Measurements from ENCODE around the gene RAB11FIP4. TPM values are rescaled to one million over a fixed set of nuclear protein-coding genes. Genes with fewer than 3 reads are reported as not detected.

Gene RAB11FIP4
- total RNA-seq, 4 donors from 2014 or later, result 41.0 to 173 (median 53.7) TPM

GRCh38 chr17:31572341-31572740 lies 180.9 kb downstream of the RAB11FIP4 start:
- intact Hi-C loops (cut with DNase I; ENCODE audit: low total_unique reads), result no loop called here
- no peak for DNase-seq
- Histone ChIP-seq H3K27me3 (no peaks in the 10 kb centered on the region), H3K9me3 (no peaks in the 10 kb centered on the region), H3K36me3 (no peaks in the 10 kb centered on the region), H3K4me3 (no peak overlapping the region), H3K27ac (peak overlapping the region in 3 of 4 donors; percentile 56 to 88 (median 73)), H3K4me1 (peaks cover 0 to 17% (median 9%) of the 10 kb centered on the region in 4 donors)
- no peak for TF ChIP-seq POLR2AphosphoS5 (IDR thresholded peaks at IDR 0.05)
- no peak for TF ChIP-seq EP300 (IDR thresholded peaks at IDR 0.05; ENCODE audit: low read depth)
- no peak for TF ChIP-seq POLR2A (IDR thresholded peaks at IDR 0.05)
- no peak for TF ChIP-seq CTCF (IDR thresholded peaks at IDR 0.05)
- 80 to 93% methylated on average over 1 to 6 of the region's 7 CpGs for WGBS, 2 donors (ENCODE audit: low coverage in 1 of 2)
- in situ Hi-C loops (cut with MboI; ENCODE audit: low pct_ligation_motif_present in 1 of 4, low pct_unique_long_range_greater_than_20kb in 1 of 4, low sequenced_read_pairs in 3 of 4), result no loop called here

- H3K9me3 ChIP-seq, result no peaks in the 10 kb centered on the region
- peak overlapping the region in 1 of 4 donors; percentile 88 for H3K27ac ChIP-seq
- DNase-seq, result no peak
- TF ChIP-seq POLR2A (IDR thresholded peaks at IDR 0.05) (no peak), CTCF (IDR thresholded peaks at IDR 0.05) (no peak), EP300 (IDR thresholded peaks at IDR 0.05; ENCODE audit: low read depth) (no peak), POLR2AphosphoS5 (IDR thresholded peaks at IDR 0.05) (no peak)
- intact Hi-C loops (cut with DNase I; ENCODE audit: low total_unique reads) (no loop called here), in situ Hi-C loops (cut with MboI; ENCODE audit: low pct_ligation_motif_present in 1 of 4, low pct_unique_long_range_greater_than_20kb in 1 of 4, low sequenced_read_pairs in 3 of 4) (no loop called here)
- peaks cover 0 to 12% (median 5%) of the 10 kb centered on the region in 4 donors for H3K4me1 ChIP-seq
- no peaks in the 10 kb centered on the region for H3K27me3 ChIP-seq
- H3K36me3 ChIP-seq, result no peaks in the 10 kb centered on the region
- WGBS, 2 donors (ENCODE audit: low coverage in 1 of 2), result 83 to 100% methylated on average over 1 to 6 of the region's 6 CpGs
- no peak overlapping the region for H3K4me3 ChIP-seq
Measured at GRCh38 chr17:31573047-31573446, 181.6 kb downstream of the RAB11FIP4 start.

- intact Hi-C loops (cut with DNase I; ENCODE audit: low total_unique reads), result no loop called here
- H3K4me1 ChIP-seq, result peaks cover 0 to 10% (median 3%) of the 10 kb centered on the region in 4 donors
- peak overlapping the region in 1 of 4 donors; percentile 3 for H3K27ac ChIP-seq
- in situ Hi-C loops (cut with MboI; ENCODE audit: low pct_ligation_motif_present in 1 of 4, low pct_unique_long_range_greater_than_20kb in 1 of 4, low sequenced_read_pairs in 3 of 4), result no loop called here
- WGBS, 2 donors (ENCODE audit: low coverage in 1 of 2), result 84% methylated on average over 6 of the region's 6 CpGs; no CpG with 5 or more reads in 1 of the 2 donors
- H3K27me3 ChIP-seq, result no peaks in the 10 kb centered on the region
- no peak overlapping the region for H3K4me3 ChIP-seq
- TF ChIP-seq EP300 (IDR thresholded peaks at IDR 0.05; ENCODE audit: low read depth), result no peak
- no peak for TF ChIP-seq POLR2AphosphoS5 (IDR thresholded peaks at IDR 0.05)
- TF ChIP-seq CTCF (IDR thresholded peaks at IDR 0.05), result no peak
- TF ChIP-seq POLR2A (IDR thresholded peaks at IDR 0.05), result no peak
- no peaks in the 10 kb centered on the region for H3K36me3 ChIP-seq
- no peaks in the 10 kb centered on the region for H3K9me3 ChIP-seq
- DNase-seq, result no peak
Measured at GRCh38 chr17:31573861-31574260, 182.4 kb downstream of the RAB11FIP4 start.

- in situ Hi-C loops (cut with MboI; ENCODE audit: low pct_ligation_motif_present in 1 of 4, low pct_unique_long_range_greater_than_20kb in 1 of 4, low sequenced_read_pairs in 3 of 4), result no loop called here
Measured at GRCh38 chr17:31574458-31574857, 183.0 kb downstream of the RAB11FIP4 start.

More at GRCh38 chr17:31574458-31574857, 183.0 kb downstream of the RAB11FIP4 start:
- intact Hi-C loops (cut with DNase I; ENCODE audit: low total_unique reads), result no loop called here
- WGBS, 2 donors (ENCODE audit: low coverage in 1 of 2), result 94% methylated on average over 10 of the region's 10 CpGs; no CpG with 5 or more reads in 1 of the 2 donors
- peaks cover 0 to 10% (median 5%) of the 10 kb centered on the region in 4 donors for H3K4me1 ChIP-seq
- TF ChIP-seq POLR2AphosphoS5 (IDR thresholded peaks at IDR 0.05) (no peak), CTCF (IDR thresholded peaks at IDR 0.05) (no peak), POLR2A (IDR thresholded peaks at IDR 0.05) (no peak), EP300 (IDR thresholded peaks at IDR 0.05; ENCODE audit: low read depth) (no peak)
- peak overlapping the region in 1 of 4 donors; percentile 3 for H3K27ac ChIP-seq
- no peak for DNase-seq
- H3K4me3 ChIP-seq, result no peak overlapping the region
- no peaks in the 10 kb centered on the region for H3K27me3 ChIP-seq
- no peaks in the 10 kb centered on the region for H3K36me3 ChIP-seq
- no peaks in the 10 kb centered on the region for H3K9me3 ChIP-seq

Data from transverse colon (tissue), 4 donors.